Neuronal stem cell (in vitro differentiated cells): ENCODE data around the gene AIPL1.

Source experiments
- DNase-seq: peaks from one replicate; pipeline ENCODE4 v3.0.0-alpha.2; 2013; ENCODE audit warnings: low spot score
- H2AFZ ChIP-seq: one replicate; pipeline ENCODE4 v1.6.1; 2013; ENCODE audit warnings: mild to moderate bottlenecking, low read length, inconsistent platforms
- H2AK5ac ChIP-seq: 2 replicates; pipeline ENCODE4 v1.6.1; 2013; ENCODE audit warnings: low read depth, mild to moderate bottlenecking, inconsistent platforms, low read length, moderate library complexity, mixed read lengths
- H2BK120ac ChIP-seq: 2 replicates; pipeline ENCODE4 v1.6.1; 2013; ENCODE audit warnings: low read depth, mild to moderate bottlenecking, inconsistent platforms, low read length, moderate library complexity, mixed read lengths
- H2BK12ac ChIP-seq: one replicate; pipeline ENCODE4 v1.6.1; 2013; ENCODE audit warnings: low read length, inconsistent platforms
- H2BK15ac ChIP-seq: 2 replicates; pipeline ENCODE4 v1.6.1; 2013; ENCODE audit warnings: mild to moderate bottlenecking, low read length, inconsistent platforms, mixed read lengths
- H2BK5ac ChIP-seq: one replicate; pipeline ENCODE4 v1.6.1; 2013; ENCODE audit warnings: inconsistent platforms, mild to moderate bottlenecking, low read length, moderate library complexity
- H3K14ac ChIP-seq: one replicate; pipeline ENCODE4 v1.6.1; 2013; ENCODE audit warnings: low read length, inconsistent platforms
- H3K18ac ChIP-seq: 2 replicates; pipeline ENCODE4 v1.6.1; 2013; ENCODE audit warnings: low read length, inconsistent platforms
- H3K23ac ChIP-seq: 2 replicates; pipeline ENCODE4 v1.6.1; 2013; ENCODE audit warnings: low read depth, mild to moderate bottlenecking, mixed read lengths, low read length, inconsistent platforms; ENCODE audit not compliant: poor library complexity
- H3K27ac ChIP-seq: replicated peaks from 3 replicates; pipeline ENCODE4 v1.5.1; 2013; ENCODE audit warnings: low read length, inconsistent platforms
- H3K27me3 ChIP-seq, 3 experiments: 2 replicates each; pipeline ENCODE4 v1.6.1; 2013; ENCODE audit warnings: low read length in 3 of 3, mild to moderate bottlenecking in 2 of 3, inconsistent platforms in 1 of 3, low read depth in 1 of 3, mixed read lengths in 1 of 3, moderate library complexity in 1 of 3; ENCODE audit not compliant: control insufficient read depth in 3 of 3, insufficient read depth in 3 of 3
- H3K36me3 ChIP-seq, 2 donors: replicated peaks in 1 of 2; 2 replicates each; pipeline ENCODE4 v1.6.1; 2013; ENCODE audit warnings: low read length in 2 of 2; ENCODE audit not compliant: control insufficient read depth in 2 of 2, insufficient read depth in 2 of 2
- H3K4ac ChIP-seq: 2 replicates; pipeline ENCODE4 v1.6.1; 2013; ENCODE audit warnings: inconsistent platforms, mild to moderate bottlenecking, low read length, moderate library complexity
- H3K4me1 ChIP-seq, 2 donors: 1 replicate in 1 of 2; 2 replicates in 1 of 2; pipeline ENCODE4 v1.6.1; 2013; ENCODE audit warnings: low read length in 2 of 2, low read depth in 1 of 2; ENCODE audit not compliant: control insufficient read depth in 2 of 2, insufficient read depth in 1 of 2
- H3K4me2 ChIP-seq: one replicate; pipeline ENCODE4 v1.6.1; 2013; ENCODE audit warnings: mild to moderate bottlenecking, low read length, inconsistent platforms; ENCODE audit not compliant: insufficient read depth, poor library complexity, severe bottlenecking
- H3K4me3 ChIP-seq, 2 donors: 2 replicates each; pipeline ENCODE4 v1.5.1; 2013; ENCODE audit warnings: low read length in 2 of 2, mild to moderate bottlenecking in 2 of 2, inconsistent platforms in 1 of 2, moderate library complexity in 1 of 2
- H3K79me1 ChIP-seq: one replicate; pipeline ENCODE4 v1.6.1; 2013; ENCODE audit warnings: low read depth, mild to moderate bottlenecking, inconsistent platforms, low read length, moderate library complexity
- H3K9ac ChIP-seq: one replicate; pipeline ENCODE4 v1.6.1; 2013; ENCODE audit warnings: mild to moderate bottlenecking, low read depth, low read length, inconsistent platforms; ENCODE audit not compliant: poor library complexity
- H3K9me3 ChIP-seq, 2 donors: replicated peaks in 1 of 2; 2 replicates each; pipeline versions ENCODE3 to v1.6.1; 2013; ENCODE audit warnings: low read length in 2 of 2, mild to moderate bottlenecking in 2 of 2, inconsistent platforms in 1 of 2, low read depth in 1 of 2, mixed read lengths in 1 of 2, moderate library complexity in 1 of 2; ENCODE audit not compliant: control insufficient read depth in 2 of 2, insufficient read depth in 1 of 2
- H4K8ac ChIP-seq: one replicate; pipeline ENCODE4 v1.6.1; 2013; ENCODE audit warnings: low read depth, mild to moderate bottlenecking, inconsistent platforms, low read length, moderate library complexity
- H4K91ac ChIP-seq: one replicate; pipeline ENCODE4 v1.6.1; 2013; ENCODE audit warnings: low read length, low read depth, mild to moderate bottlenecking, inconsistent platforms; ENCODE audit not compliant: poor library complexity
- WGBS, 2 donors: extraction: QIAGEN DNeasy Blood & Tissue Kit; methylation state at CpG; one replicate each; pipeline ENCODE4 v1.1.7; 2013; ENCODE audit warnings: missing lambda C conversion rate in 2 of 2, mixed read lengths in 1 of 2; ENCODE audit not compliant: insufficient read length in 2 of 2, insufficient replicate concordance in 1 of 2; ENCODE audit errors: extremely low coverage in 2 of 2; 5-methylcytosine and 5-hydroxymethylcytosine counted together

The AIPL1 gene

DNA sequence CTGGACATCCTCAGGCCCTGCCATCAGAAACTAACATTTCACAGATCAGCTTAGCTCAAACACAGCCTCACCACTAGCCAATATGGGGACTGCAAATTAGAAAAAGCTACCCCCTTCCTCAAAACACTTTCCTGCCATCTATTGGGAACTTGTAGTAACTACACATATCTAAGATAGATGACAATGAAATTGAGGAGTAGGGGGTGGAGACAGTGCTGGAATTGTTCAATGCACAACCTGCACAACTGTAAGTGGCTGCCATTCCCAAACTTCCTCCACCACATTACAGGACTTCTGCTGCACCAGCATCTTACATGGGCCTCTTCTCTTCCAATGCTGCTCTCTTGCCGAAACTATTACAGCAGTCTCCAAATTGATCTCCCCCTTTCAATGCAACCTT lies 21.9 kb downstream of the AIPL1 start:
- Histone ChIP-seq H3K9me3 (no peaks in the 10 kb centered on the region), H3K27me3 (no peaks in the 10 kb centered on the region), H3K4me1 (peaks cover 0 to 6% of the 10 kb centered on the region in 2 donors), H3K4me3 (no peak overlapping the region), H2BK12ac (no peak overlapping the region), H2AFZ (no peak overlapping the region), H3K4me2 (no peak overlapping the region), H3K4ac (no peak overlapping the region), H4K91ac (no peak overlapping the region), H3K18ac (no peak overlapping the region), H3K27ac (no peak overlapping the region), H3K23ac (no peak overlapping the region), H3K14ac (no peak overlapping the region), H3K9ac (no peak overlapping the region), H4K8ac (no peak overlapping the region), H3K79me1 (no peaks in the 10 kb centered on the region), H3K36me3 (no peaks in the 10 kb centered on the region), H2AK5ac (no peak overlapping the region), H2BK120ac (no peak overlapping the region), H2BK5ac (no peak overlapping the region), H2BK15ac (no peak overlapping the region)
- DNase-seq = no peak
- no CpG with 5 or more reads among the region's 1 CpG for WGBS, 2 donors

DNA sequence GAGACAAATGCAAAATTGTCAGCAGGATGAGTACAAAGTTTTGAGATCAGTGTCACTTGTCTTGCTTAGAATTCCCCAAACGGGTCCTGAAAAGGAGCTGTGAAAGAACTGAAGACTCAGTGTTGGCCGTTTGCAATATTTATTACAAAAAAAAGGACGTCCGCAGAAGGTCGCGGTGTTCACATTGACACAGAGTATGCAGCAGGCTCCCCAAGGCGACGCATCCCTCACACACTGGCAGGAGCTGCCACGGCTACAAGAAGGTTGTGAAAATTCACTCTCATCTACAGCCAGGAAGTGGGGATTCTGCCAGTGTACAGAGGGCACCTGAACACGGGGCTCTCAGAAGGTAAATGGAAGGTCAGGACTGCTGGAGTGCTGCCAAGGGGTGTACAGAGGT lies 26.2 kb downstream of the AIPL1 start:
- Histone ChIP-seq H3K27me3 (no peaks in the 10 kb centered on the region), H2AFZ (no peak overlapping the region), H3K27ac (no peak overlapping the region), H2BK15ac (no peak overlapping the region), H2BK5ac (no peak overlapping the region), H4K8ac (no peak overlapping the region), H3K36me3 (no peaks in the 10 kb centered on the region), H2BK120ac (no peak overlapping the region), H3K9me3 (no peaks in the 10 kb centered on the region), H3K4me3 (no peak overlapping the region), H2BK12ac (no peak overlapping the region), H3K23ac (no peak overlapping the region), H4K91ac (no peak overlapping the region), H3K9ac (no peak overlapping the region), H3K18ac (no peak overlapping the region), H3K4me1 (peaks cover 0 to 11% of the 10 kb centered on the region in 2 donors), H3K4me2 (no peak overlapping the region), H2AK5ac (no peak overlapping the region), H3K79me1 (no peaks in the 10 kb centered on the region), H3K14ac (no peak overlapping the region), H3K4ac (no peak overlapping the region)
- no peak for DNase-seq
- no CpG with 5 or more reads among the region's 10 CpGs for WGBS, 2 donors

DNA sequence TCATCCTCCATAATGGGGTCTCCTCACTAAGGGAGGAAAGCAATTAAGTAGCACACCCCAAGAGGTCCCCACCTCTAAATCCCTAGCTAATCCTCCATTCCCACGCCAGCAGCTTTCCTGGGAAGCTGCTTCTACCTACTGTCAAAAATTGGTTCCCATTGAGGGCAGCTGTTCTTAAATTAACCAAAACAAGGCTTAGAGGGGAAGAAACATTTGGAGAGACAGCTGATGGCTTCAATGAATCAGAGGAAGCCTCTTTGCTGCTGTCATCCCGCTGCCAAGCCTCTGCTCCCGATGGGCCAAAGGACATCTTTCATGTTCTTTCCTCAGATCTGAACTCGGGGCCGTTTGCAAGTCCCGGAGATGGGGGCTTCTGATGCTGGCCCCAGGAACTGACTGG lies 26.6 kb downstream of the AIPL1 start:
- H3K4me2 ChIP-seq = no peak overlapping the region
- H3K18ac ChIP-seq = no peak overlapping the region
- no peak overlapping the region for H4K8ac ChIP-seq
- H2AK5ac ChIP-seq = no peak overlapping the region
- DNase-seq = no peak
- no peaks in the 10 kb centered on the region for H3K27me3 ChIP-seq
- H2BK120ac ChIP-seq = no peak overlapping the region
- H3K9ac ChIP-seq = no peak overlapping the region
- H3K27ac ChIP-seq = peak overlapping the region; percentile 19
- H3K4me3 ChIP-seq = no peak overlapping the region
- no peaks in the 10 kb centered on the region for H3K79me1 ChIP-seq
- peaks cover 0 to 11% of the 10 kb centered on the region in 2 donors for H3K4me1 ChIP-seq
- no peak overlapping the region for H3K4ac ChIP-seq
- H2BK12ac ChIP-seq = no peak overlapping the region
- WGBS, 2 donors = no CpG with 5 or more reads among the region's 6 CpGs
- H2BK5ac ChIP-seq = no peak overlapping the region
- no peak overlapping the region for H4K91ac ChIP-seq
- H3K23ac ChIP-seq = no peak overlapping the region
- H3K9me3 ChIP-seq = no peaks in the 10 kb centered on the region
- no peak overlapping the region for H2BK15ac ChIP-seq
- H3K36me3 ChIP-seq = no peaks in the 10 kb centered on the region
- H2AFZ ChIP-seq = no peak overlapping the region
- H3K14ac ChIP-seq = no peak overlapping the region

DNA sequence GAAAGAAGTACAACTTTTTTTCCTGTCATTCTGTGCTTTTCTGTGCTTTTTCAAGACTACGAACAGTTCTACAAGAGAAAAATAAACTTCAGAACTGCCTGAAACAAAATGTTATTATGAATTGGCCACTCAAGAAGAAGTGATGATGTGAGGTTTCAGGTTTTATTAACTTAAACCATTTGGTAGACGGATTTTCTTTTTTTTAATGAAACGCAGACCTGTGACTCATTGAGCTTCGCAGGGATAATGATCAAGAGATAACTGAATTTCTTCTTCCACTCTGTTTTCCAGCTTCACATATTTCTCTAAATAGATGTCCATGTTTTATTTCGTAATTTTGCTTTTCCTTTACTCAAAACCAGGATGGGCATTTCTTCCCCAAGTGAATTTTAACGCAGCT lies 32.7 kb downstream of the AIPL1 start:
- no peak overlapping the region for H2AFZ ChIP-seq

More for the DNA sequence above, 32.7 kb downstream of the AIPL1 start:
- H2AK5ac ChIP-seq = no peak overlapping the region
- H3K4me3 ChIP-seq = no peak overlapping the region
- peaks cover 2% of the 10 kb centered on the region for H3K79me1 ChIP-seq
- H3K23ac ChIP-seq = no peak overlapping the region
- H2BK12ac ChIP-seq = no peak overlapping the region
- H4K91ac ChIP-seq = no peak overlapping the region
- H3K27ac ChIP-seq = no peak overlapping the region
- DNase-seq = no peak
- H2BK15ac ChIP-seq = no peak overlapping the region
- no peak overlapping the region for H2BK5ac ChIP-seq
- no peak overlapping the region for H3K9ac ChIP-seq
- no peak overlapping the region for H3K4me2 ChIP-seq
- H2BK120ac ChIP-seq = no peak overlapping the region
- no peak overlapping the region for H4K8ac ChIP-seq
- peaks cover 0 to 2% of the 10 kb centered on the region in 2 donors for H3K4me1 ChIP-seq
- H3K36me3 ChIP-seq = no peaks in the 10 kb centered on the region
- H3K18ac ChIP-seq = no peak overlapping the region
- no peak overlapping the region for H3K4ac ChIP-seq
- no peaks in the 10 kb centered on the region for H3K27me3 ChIP-seq
- no peak overlapping the region for H3K14ac ChIP-seq
- H3K9me3 ChIP-seq = peaks cover 0 to 7% of the 10 kb centered on the region in 2 donors
- WGBS, 2 donors = no CpG with 5 or more reads among the region's 6 CpGs
